ENCODE results near the gene FOXN1. TPM values are rescaled to one million over a fixed set of nuclear protein-coding genes. Genes with fewer than 3 reads are reported as not detected.
"Not testable (repeated sequence)": the region's sequence is repeated elsewhere in the genome, so short reads cannot be mapped to it uniquely, and the experiment has no call there.

Gene FOXN1
- total RNA-seq = not detected

- DNase-seq (ENCODE audit: low spot score) (no peak), ATAC-seq (no peak)
These were observed at the start of gene FOXN1 for GRCh38 chr17:28505986-28506665. FOXN1 (plus strand) TSS chr17:28506348; CDS start chr17:28523970, 17,622 bp downstream.

- DNase-seq (ENCODE audit: low spot score) (no peak), ATAC-seq (no peak)
These were observed 48.3 kb upstream of the FOXN1 start for GRCh38 chr17:28457890-28458289.

GRCh38 chr17:28458881-28459280 lies 47.3 kb upstream of the FOXN1 start:
- DNase-seq (ENCODE audit: low spot score); ATAC-seq: not testable (repeated sequence)

- DNase-seq (ENCODE audit: low spot score) = no peak
These were observed 45.2 kb upstream of the FOXN1 start for GRCh38 chr17:28460901-28461300.

GRCh38 chr17:28466001-28466400 lies 40.1 kb upstream of the FOXN1 start:
- no peak for ATAC-seq
- no peak for DNase-seq (ENCODE audit: low spot score)

More at GRCh38 chr17:28460901-28461300, 45.2 kb upstream of the FOXN1 start:
- ATAC-seq = no peak

- DNase-seq (ENCODE audit: low spot score) = no peak
- ATAC-seq = peak; percentile 20
These were observed 39.6 kb upstream of the FOXN1 start for GRCh38 chr17:28466521-28467048.

GRCh38 chr17:28467456-28468025 lies 38.6 kb upstream of the FOXN1 start:
- no peak for ATAC-seq
- DNase-seq (ENCODE audit: low spot score) = no peak

GRCh38 chr17:28468033-28468735 lies 38.0 kb upstream of the FOXN1 start:
- peak; percentile 23 for DNase-seq (ENCODE audit: low spot score)
- not testable (repeated sequence) for ATAC-seq

GRCh38 chr17:28468781-28469180 lies 37.4 kb upstream of the FOXN1 start:
- no peak for ATAC-seq
- no peak for DNase-seq (ENCODE audit: low spot score)

- DNase-seq (ENCODE audit: low spot score) = peak; percentile 29
These were observed 36.8 kb upstream of the FOXN1 start for GRCh38 chr17:28469376-28469775.

GRCh38 chr17:28470266-28470913 lies 35.8 kb upstream of the FOXN1 start:
- DNase-seq (ENCODE audit: low spot score) (peak; percentile 23), ATAC-seq (no peak)

More at GRCh38 chr17:28469376-28469775, 36.8 kb upstream of the FOXN1 start:
- ATAC-seq = no peak

GRCh38 chr17:28470914-28471366 lies 35.2 kb upstream of the FOXN1 start:
- DNase-seq (ENCODE audit: low spot score) = no peak

GRCh38 chr17:28471531-28472342 lies 34.4 kb upstream of the FOXN1 start:
- ATAC-seq (no peak), DNase-seq (ENCODE audit: low spot score) (peak; percentile 41)

More at GRCh38 chr17:28470914-28471366, 35.2 kb upstream of the FOXN1 start:
- ATAC-seq = no peak

GRCh38 chr17:28472871-28473497 lies 33.2 kb upstream of the FOXN1 start:
- DNase-seq (ENCODE audit: low spot score) (peak; percentile 34), ATAC-seq (no peak)

GRCh38 chr17:28473542-28473941 lies 32.6 kb upstream of the FOXN1 start, which contains the start of gene SLC13A2:
SLC13A2 (plus strand) TSS chr17:28473644; CDS start chr17:28473713, 69 bp downstream.
- DNase-seq (ENCODE audit: low spot score) (peak; percentile 67), ATAC-seq (peak; percentile 97)

GRCh38 chr17:28474111-28474531 lies 32.0 kb upstream of the FOXN1 start:
- no peak for ATAC-seq
- DNase-seq (ENCODE audit: low spot score) = peak; percentile 26

GRCh38 chr17:28475151-28475900 lies 30.8 kb upstream of the FOXN1 start:
- no peak for ATAC-seq
- DNase-seq (ENCODE audit: low spot score) = peak; percentile 37

- peak; percentile 27 for DNase-seq (ENCODE audit: low spot score)
These were observed 29.9 kb upstream of the FOXN1 start for GRCh38 chr17:28476076-28476865.

More at GRCh38 chr17:28476076-28476865, 29.9 kb upstream of the FOXN1 start:
- ATAC-seq = no peak

Data from left lobe of liver (tissue), 2 donors.